H1 (cell line): ENCODE measurements around the gene ANK3.

Experiments
- ASH2L ChIP-seq: fragments of 200-600, 300-600 bp; sonication (generic); IDR thresholded peaks from one replicate; pipeline ENCODE4 v1.7.1; 2017; ENCODE audit warnings: low read length
- CBX5 ChIP-seq: fragments of 300-800, 300-1000 bp; sonication (generic); IDR thresholded peaks from 2 replicates; pipeline ENCODE4 v1.7.1; 2016; ENCODE audit warnings: antibody characterized with exemption, low read length, low read depth
- CBX8 ChIP-seq: fragments of 300-800, 300-1000 bp; sonication (generic); IDR thresholded peaks from 2 replicates; pipeline ENCODE4 v1.7.1; 2016; ENCODE audit warnings: low read depth, low read length, borderline replicate concordance
- CEBPB ChIP-seq: IDR thresholded peaks from 2 replicates; pipeline ENCODE4 v1.6.1; 2012; ENCODE audit warnings: low read depth, low read length
- CTCF ChIP-seq, 3 experiments: IDR thresholded peaks; 1 replicate in 2 of 3; 2 replicates in 1 of 3; pipeline versions ENCODE4 v1.5.1 to v1.6.1; 2011; ENCODE audit warnings: low read length in 3 of 3, mild to moderate bottlenecking in 3 of 3, inconsistent platforms in 2 of 3, low read depth in 1 of 3, moderate library complexity in 1 of 3; ENCODE audit not compliant: insufficient read depth in 1 of 3; ENCODE audit errors: control extremely low read depth in 1 of 3
- EGR1 ChIP-seq: IDR thresholded peaks from 2 replicates; pipeline ENCODE4 v1.6.1; 2011; ENCODE audit warnings: low read depth, low read length, borderline replicate concordance
- EP300 ChIP-seq, 2 experiments: IDR thresholded peaks; 1 replicate in 1 of 2; 2 replicates in 1 of 2; pipeline ENCODE4 v1.6.1; 2011 to 2012; ENCODE audit warnings: low read depth in 2 of 2, low read length in 2 of 2, mild to moderate bottlenecking in 2 of 2, borderline replicate concordance in 1 of 2, inconsistent platforms in 1 of 2, moderate library complexity in 1 of 2
- GABPA ChIP-seq: IDR thresholded peaks from 2 replicates; pipeline ENCODE4 v1.6.1; 2011; ENCODE audit warnings: mild to moderate bottlenecking, low read length, moderate library complexity, borderline replicate concordance; ENCODE audit not compliant: insufficient read depth
- POLR2A ChIP-seq, 2 experiments: IDR thresholded peaks; 1 replicate in 1 of 2; 2 replicates in 1 of 2; pipeline ENCODE4 v1.6.1; 2011; ENCODE audit warnings: low read depth in 2 of 2, low read length in 2 of 2, mild to moderate bottlenecking in 2 of 2; ENCODE audit errors: control extremely low read depth in 1 of 2

- TF ChIP-seq CBX8 = no peak
- TF ChIP-seq CTCF (IDR thresholded peaks at IDR 0.05; ENCODE audit: control extremely low read depth in 1 of 3, insufficient read depth in 1 of 3, low read depth in 1 of 3, low read length in 3 of 3) = no peak
- no peak for TF ChIP-seq GABPA
- no peak for TF ChIP-seq EP300 (IDR thresholded peaks at IDR 0.05; ENCODE audit: borderline replicate concordance in 1 of 2, low read depth in 2 of 2, low read length in 2 of 2)
- no peak for TF ChIP-seq ASH2L
- TF ChIP-seq EGR1 = no peak
- TF ChIP-seq CBX5 = no peak
- no peak for TF ChIP-seq CEBPB
- no peak for TF ChIP-seq POLR2A (IDR thresholded peaks at IDR 0.05; ENCODE audit: control extremely low read depth in 1 of 2, low read depth in 2 of 2, low read length in 2 of 2)
Measured at GRCh38 chr10:60315311-60315710, 74.4 kb downstream of the ANK3 start.
